PFSK-1 (cell line): Measurements from ENCODE around the gene ZBTB7A.

ENCODE experiments used
- FOXP2 ChIP-seq: optimal IDR thresholded peaks from 2 replicates; pipeline ENCODE3; 2011; ENCODE audit warnings: borderline replicate concordance, control low read depth, inconsistent platforms; ENCODE audit not compliant: insufficient read depth; ENCODE audit errors: extremely low read length, extremely low read depth
- POLR2AphosphoS5 ChIP-seq: IDR thresholded peaks from 2 replicates; pipeline ENCODE4 v1.6.1; 2012; ENCODE audit warnings: low read depth, mild to moderate bottlenecking, control low read depth, low read length, moderate library complexity
- REST ChIP-seq, 2 experiments: IDR thresholded peaks; 2 replicates each; pipeline versions ENCODE4 v1.6.1 to v1.8.0; 2011 to 2012; ENCODE audit warnings: low read depth in 2 of 2, low read length in 2 of 2, control low read depth in 1 of 2, inconsistent platforms in 1 of 2, mild to moderate bottlenecking in 1 of 2, moderate library complexity in 1 of 2; ENCODE audit not compliant: insufficient read depth in 1 of 2
- SIN3A ChIP-seq: IDR thresholded peaks from 2 replicates; pipeline ENCODE4 v1.6.1; 2012; ENCODE audit warnings: mild to moderate bottlenecking, low read length, moderate library complexity, borderline replicate concordance; ENCODE audit not compliant: insufficient read depth
- TAF1 ChIP-seq: IDR thresholded peaks from 2 replicates; pipeline ENCODE4 v1.6.1; 2012; ENCODE audit warnings: low read length, control low read depth, borderline replicate concordance; ENCODE audit not compliant: insufficient read depth

Gene ZBTB7A

DNA sequence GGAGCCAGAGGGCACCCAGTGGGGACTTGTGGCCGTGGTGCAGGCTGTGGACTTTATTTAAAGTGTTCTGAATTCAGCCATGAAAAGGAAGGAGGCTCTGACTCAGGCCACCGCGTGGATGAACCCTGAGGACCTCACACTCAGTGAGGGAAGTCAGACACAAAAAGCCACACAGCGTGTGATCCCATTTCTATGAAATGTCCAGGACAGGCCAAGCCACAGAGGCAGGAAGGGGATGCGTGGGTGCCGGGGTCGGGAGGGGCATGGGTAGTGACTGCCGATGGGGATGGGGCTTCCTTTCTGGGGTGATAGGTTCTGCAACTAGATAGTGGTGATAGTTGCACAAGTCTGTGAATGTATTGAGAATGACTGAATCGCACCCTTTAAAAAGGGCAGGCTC lies 8.7 kb upstream of the ZBTB7A start:
- TF ChIP-seq TAF1 (no peak), SIN3A (no peak), REST (IDR thresholded peaks at IDR 0.05; ENCODE audit: insufficient read depth in 1 of 2, low read depth in 2 of 2, low read length in 2 of 2) (no peak), POLR2AphosphoS5 (no peak), FOXP2 (no peak)

GRCh38 chr19:4071610-4072009 lies 4.9 kb upstream of the ZBTB7A start:
- TF ChIP-seq SIN3A (no peak), TAF1 (no peak), REST (IDR thresholded peaks at IDR 0.05; ENCODE audit: insufficient read depth in 1 of 2, low read depth in 2 of 2, low read length in 2 of 2) (no peak), POLR2AphosphoS5 (no peak), FOXP2 (no peak)

GRCh38 chr19:4069331-4069959 lies 2.7 kb upstream of the ZBTB7A start:
- TF ChIP-seq FOXP2: no peak

DNA sequence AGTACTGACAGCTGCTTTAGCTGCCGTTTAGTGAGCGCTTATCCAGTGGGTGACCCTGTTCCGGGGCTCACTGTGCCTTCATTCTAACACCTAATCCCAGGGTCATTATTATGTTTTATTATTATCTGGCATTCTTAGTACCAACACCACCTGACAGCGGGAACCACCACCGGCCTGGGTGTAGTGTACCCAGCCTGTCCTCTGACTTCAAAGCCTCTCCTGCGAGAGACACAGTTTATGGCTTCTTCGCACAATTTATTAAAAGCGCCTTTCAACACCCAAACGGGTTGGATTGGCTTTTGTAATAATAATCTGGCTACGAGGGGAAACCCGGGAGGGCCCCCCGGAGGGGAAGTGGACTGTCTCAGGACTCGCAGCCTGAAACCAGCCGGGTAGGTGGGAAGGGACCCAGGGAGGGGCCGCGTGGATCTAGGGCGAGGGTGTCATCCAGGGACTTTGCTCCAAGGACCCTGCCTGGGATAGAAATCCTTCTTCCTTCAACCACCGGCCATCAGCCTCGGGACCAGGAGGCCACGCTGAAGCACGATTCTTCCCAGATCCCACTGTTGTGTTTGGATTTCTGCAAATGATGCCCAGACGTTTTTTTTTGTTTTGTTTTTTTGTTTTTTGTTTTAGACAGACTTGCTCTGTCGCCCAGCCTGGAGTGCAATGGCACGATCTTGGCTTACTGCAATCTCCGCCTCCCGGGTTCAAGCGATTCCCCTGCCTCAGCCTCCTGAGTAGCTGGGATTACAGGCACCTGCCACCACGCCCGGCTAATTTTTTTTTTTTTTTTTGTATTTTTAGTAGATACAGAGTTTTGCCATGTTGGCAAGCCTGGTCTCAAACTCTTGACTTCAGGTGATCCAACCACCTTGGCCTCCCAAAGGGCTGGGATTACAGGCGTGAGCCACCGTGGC lies 1.6 kb upstream of the ZBTB7A start:
- TF ChIP-seq FOXP2: no peak
- TF ChIP-seq REST (IDR thresholded peaks at IDR 0.05; ENCODE audit: insufficient read depth in 1 of 2, low read depth in 2 of 2, low read length in 2 of 2): no peak
- TF ChIP-seq TAF1: no peak
- TF ChIP-seq SIN3A: no peak
- TF ChIP-seq POLR2AphosphoS5: no peak

- no peak for TF ChIP-seq FOXP2
These were observed 822 bp upstream of the ZBTB7A start for GRCh38 chr19:4067396-4068046.

DNA sequence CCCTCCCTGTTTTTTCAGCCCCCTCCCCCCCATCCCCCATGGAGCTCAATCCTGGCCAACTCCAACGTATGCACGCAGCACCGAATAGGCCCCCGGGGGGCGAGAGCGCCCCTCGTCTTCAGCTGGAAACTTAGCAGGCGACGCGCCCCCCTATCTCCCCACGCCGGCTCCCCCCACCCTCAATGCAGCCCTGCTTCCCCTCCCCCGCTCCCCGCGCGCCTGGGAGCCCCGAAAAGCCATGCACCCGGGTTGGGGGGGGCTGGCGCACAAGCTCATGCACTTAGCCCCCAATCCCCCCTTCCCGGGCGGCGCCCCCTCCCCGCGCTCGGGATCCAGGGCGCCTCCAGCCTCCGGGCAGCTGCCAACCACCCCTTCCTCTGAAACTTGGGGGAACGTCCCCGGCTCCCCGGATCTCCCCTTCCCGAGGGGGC lies 508 bp downstream of the ZBTB7A start:
- TF ChIP-seq FOXP2 (no peak), TAF1 (no peak; the same call in 1 of the 2 replicates), SIN3A (no peak), POLR2AphosphoS5 (no peak; the same call in 1 of the 2 replicates), REST (IDR thresholded peaks at IDR 0.05; ENCODE audit: insufficient read depth in 1 of 2, low read depth in 2 of 2, low read length in 2 of 2) (no peak)
